ENCODE results near the gene RCN2.

GRCh38 chr15:76987276-76987675, 55.7 kb downstream of the RCN2 start:
- TF ChIP-seq CTCF (conservative IDR thresholded peaks at IDR 0.05 in 1 of 2, IDR thresholded peaks at IDR 0.05 in 1 of 2; ENCODE audit: low read depth in 1 of 2, low read length in 2 of 2) (no peak), EZH2 (IDR thresholded peaks at IDR 0.05; ENCODE audit: low read length, missing control alignments) (no peak)

Measured in fibroblast of lung (primary cell).